ENCODE results near the gene VWA7. TPM values are rescaled to one million over a fixed set of nuclear protein-coding genes. Genes with fewer than 3 reads are reported as not detected.
A peak's percentile ranks its signal among the peaks of the same experiment; 100 is the strongest.

Gene VWA7
- total RNA-seq, 2 donors from 2014 or later, result 6.1 to 10.1 TPM

GRCh38 chr6:31775184-31775583, 1.9 kb downstream of the VWA7 start:
- H3K9ac ChIP-seq (ENCODE audit: low read depth in 2 of 2, low read length in 2 of 2), result peak overlapping the region; percentile 45 to 51
- intact Hi-C loops (cut with DNase I), result no loop called here
- no peaks in the 10 kb centered on the region for H3K27me3 ChIP-seq
- H3K27ac ChIP-seq, result peak overlapping the region; percentile 33
- no peaks in the 10 kb centered on the region for H3K9me3 ChIP-seq
- peaks cover 4% of the 10 kb centered on the region for H3K4me1 ChIP-seq
- no peak for TF ChIP-seq CTCF (IDR thresholded peaks at IDR 0.05)
- no peaks in the 10 kb centered on the region for H3K36me3 ChIP-seq
- DNase-seq, result peak; percentile 80
- no peak overlapping the region for H3K4me3 ChIP-seq

- DNase-seq, result no peak
- Histone ChIP-seq H3K4me3 (no peak overlapping the region), H3K9me3 (no peaks in the 10 kb centered on the region), H3K9ac (ENCODE audit: low read depth in 2 of 2, low read length in 2 of 2) (no peak overlapping the region), H3K27me3 (no peaks in the 10 kb centered on the region), H3K4me1 (peaks cover 3% of the 10 kb centered on the region), H3K36me3 (no peaks in the 10 kb centered on the region), H3K27ac (no peak overlapping the region)
- TF ChIP-seq CTCF (IDR thresholded peaks at IDR 0.05), result no peak
- intact Hi-C loops (cut with DNase I), result loop anchor here (5.0 kb wide), 1 partner anchor 60 kb away; no protein-coding TSS in a partner anchor
These were observed 5.2 kb downstream of the VWA7 start for GRCh38 chr6:31771992-31772358.

- no peaks in the 10 kb centered on the region for H3K9me3 ChIP-seq
- no peak overlapping the region for H3K9ac ChIP-seq (ENCODE audit: low read depth in 2 of 2, low read length in 2 of 2)
- no peaks in the 10 kb centered on the region for H3K4me1 ChIP-seq
- H3K4me3 ChIP-seq, result no peak overlapping the region
- H3K27ac ChIP-seq, result peak overlapping the region; percentile 49
- H3K36me3 ChIP-seq, result no peaks in the 10 kb centered on the region
- H3K27me3 ChIP-seq, result no peaks in the 10 kb centered on the region
- no peak for DNase-seq
- TF ChIP-seq CTCF (IDR thresholded peaks at IDR 0.05), result no peak
- intact Hi-C loops (cut with DNase I), result loop anchor here (5.0 kb wide), 1 partner anchor 61 kb away; no protein-coding TSS in a partner anchor
These were observed 6.3 kb downstream of the VWA7 start for GRCh38 chr6:31770860-31771259.

GRCh38 chr6:31769684-31770371, 7.3 kb downstream of the VWA7 start:
- H3K4me3 ChIP-seq, result no peak overlapping the region
- TF ChIP-seq CTCF (IDR thresholded peaks at IDR 0.05), result peak; percentile 93
- H3K27me3 ChIP-seq, result no peaks in the 10 kb centered on the region
- no peaks in the 10 kb centered on the region for H3K4me1 ChIP-seq
- peak overlapping the region; percentile 77 for H3K27ac ChIP-seq
- no peak overlapping the region for H3K9ac ChIP-seq (ENCODE audit: low read depth in 2 of 2, low read length in 2 of 2)
- H3K9me3 ChIP-seq, result no peaks in the 10 kb centered on the region
- peak; percentile 93 for DNase-seq
- H3K36me3 ChIP-seq, result no peaks in the 10 kb centered on the region
- intact Hi-C loops (cut with DNase I), result loop anchor here (5.0 to 10.0 kb wide), 3 partner anchors 62 to 185 kb away; partner anchors contain the start of genes LY6G5C, NELFE and SKIC2

- no peaks in the 10 kb centered on the region for H3K4me1 ChIP-seq
- intact Hi-C loops (cut with DNase I), result loop anchor here (5.0 to 10.0 kb wide), 2 partner anchors 86 to 186 kb away; partner anchors contain the start of genes LY6G5C, NELFE and SKIC2
- no peak overlapping the region for H3K4me3 ChIP-seq
- no peaks in the 10 kb centered on the region for H3K9me3 ChIP-seq
- no peak for DNase-seq
- no peak overlapping the region for H3K27ac ChIP-seq
- no peaks in the 10 kb centered on the region for H3K27me3 ChIP-seq
- TF ChIP-seq CTCF (IDR thresholded peaks at IDR 0.05), result no peak
- H3K9ac ChIP-seq (ENCODE audit: low read depth in 2 of 2, low read length in 2 of 2), result no peak overlapping the region
- H3K36me3 ChIP-seq, result no peaks in the 10 kb centered on the region
These were observed 8.5 kb downstream of the VWA7 start for GRCh38 chr6:31768363-31769257.

All from colonic mucosa (tissue), 4 donors.